Hepatocyte (in vitro differentiated cells): ENCODE measurements around the gene RAP1GAP. TPM values are rescaled to one million over a fixed set of nuclear protein-coding genes. Genes with fewer than 3 reads are reported as not detected.

ENCODE experiments used
- DNase-seq: peaks from one replicate; pipeline ENCODE4 v3.0.0-alpha.2; 2016; ENCODE audit warnings: low spot score
- H2AFZ ChIP-seq: fragments of 200-600 bp; sonication (generic); 2 replicates; pipeline ENCODE4 v1.6.0; 2016; ENCODE audit warnings: antibody characterized with exemption, mild to moderate bottlenecking
- H3K27ac ChIP-seq: fragments of 200-600 bp; sonication (generic); 2 replicates; pipeline ENCODE4 v1.5.1; 2016; ENCODE audit warnings: mild to moderate bottlenecking
- H3K27me3 ChIP-seq: fragments of 200-600 bp; sonication (generic); 2 replicates; pipeline ENCODE4 v1.6.1; 2016
- H3K36me3 ChIP-seq: fragments of 200-600 bp; sonication (generic); replicated peaks from 2 replicates; pipeline ENCODE4 v1.5.1; 2016; ENCODE audit warnings: low read depth; ENCODE audit not compliant: insufficient read depth
- H3K4me1 ChIP-seq: fragments of 200-600 bp; sonication (generic); 2 replicates; pipeline ENCODE4 v1.5.1; 2016; ENCODE audit warnings: mild to moderate bottlenecking, moderate library complexity; ENCODE audit not compliant: insufficient read depth
- H3K4me2 ChIP-seq: fragments of 200-600 bp; sonication (generic); 2 replicates; pipeline ENCODE4 v1.6.0; 2016
- H3K4me3 ChIP-seq: fragments of 200-600 bp; sonication (generic); 2 replicates; pipeline ENCODE4 v1.5.1; 2016; ENCODE audit warnings: mild to moderate bottlenecking
- H3K79me2 ChIP-seq: fragments of 200-600 bp; sonication (generic); 2 replicates; pipeline ENCODE4 v1.6.0; 2017; ENCODE audit warnings: mild to moderate bottlenecking
- H3K9me2 ChIP-seq: fragments of 200-600 bp; sonication (generic); replicated peaks from 2 replicates; pipeline ENCODE4 v1.6.0; 2017; ENCODE audit warnings: mild to moderate bottlenecking; ENCODE audit not compliant: insufficient read depth
- H3K9me3 ChIP-seq: fragments of 200-600 bp; sonication (generic); 2 replicates; pipeline ENCODE4 v1.5.1; 2016; ENCODE audit warnings: low read depth, mild to moderate bottlenecking
- H4K20me1 ChIP-seq: fragments of 200-600 bp; sonication (generic); 2 replicates; pipeline ENCODE4 v1.6.0; 2016; ENCODE audit warnings: mild to moderate bottlenecking; ENCODE audit not compliant: insufficient read depth, poor library complexity, severe bottlenecking
- CTCF ChIP-seq: fragments of 200-600 bp; sonication (generic); IDR thresholded peaks from 2 replicates; pipeline ENCODE4 v1.5.1; 2016; ENCODE audit warnings: antibody characterized with exemption, mild to moderate bottlenecking; ENCODE audit not compliant: poor library complexity
- EZH2 ChIP-seq: fragments of 200-600 bp; sonication (generic); IDR thresholded peaks from 2 replicates; pipeline ENCODE4 v1.6.1; 2016; ENCODE audit warnings: antibody characterized with exemption, mild to moderate bottlenecking, borderline replicate concordance
- EZH2phosphoT487 ChIP-seq: fragments of 200-600 bp; sonication (generic); IDR thresholded peaks from one replicate; pipeline ENCODE4 v1.6.1; 2018; ENCODE audit warnings: antibody characterized with exemption, mild to moderate bottlenecking, low read depth, moderate library complexity; ENCODE audit not compliant: unreplicated experiment, severe bottlenecking
- WGBS: methylation state at CpG from one replicate; pipeline ENCODE4 v1.1.6; 2016; ENCODE audit warnings: low lambda C conversion rate; ENCODE audit errors: missing lambda C conversion rate; 5-methylcytosine and 5-hydroxymethylcytosine counted together
- polyA plus RNA-seq: library from polyadenylated mRNA; unstranded; fragments of >200 nt; fragmentation: Nextera tagmentation; extraction: Ambion mirVana; gene quantifications from 2 replicates; pipeline ENCODE4 v1.2.1, GENCODE V29; 2016
- total RNA-seq: library from RNA; depleted of rRNA; stranded (reverse); fragments of >200 nt; gene quantifications from 2 replicates; pipeline ENCODE4 v1.2.3, GENCODE V29; 2014

RAP1GAP gene
- total and polyA plus RNA-seq, 2 experiments from 2014 or later, result 12.3 to 18.0 TPM

- no peak overlapping the region for H2AFZ ChIP-seq
Measured at GRCh38 chr1:21607549-21608529, 61.3 kb downstream of the RAP1GAP start.

GRCh38 chr1:21605964-21606705 is 63.0 kb downstream of the RAP1GAP start:
- DNase-seq, result no peak
- no peaks in the 10 kb centered on the region for H4K20me1 ChIP-seq
- no peak overlapping the region for H3K4me3 ChIP-seq
- TF ChIP-seq EZH2 (no peak), EZH2phosphoT487 (no peak), CTCF (no peak)
- H3K9me3 ChIP-seq, result no peaks in the 10 kb centered on the region
- H3K79me2 ChIP-seq, result no peaks in the 10 kb centered on the region
- no peaks in the 10 kb centered on the region for H3K27me3 ChIP-seq
- no peak overlapping the region for H3K4me2 ChIP-seq
- H3K9me2 ChIP-seq, result no peaks in the 10 kb centered on the region
- H3K27ac ChIP-seq, result no peak overlapping the region
- H3K36me3 ChIP-seq, result no peaks in the 10 kb centered on the region
- no peaks in the 10 kb centered on the region for H3K4me1 ChIP-seq
- WGBS, result 93% methylated on average over 15 of the region's 15 CpGs
- no peak overlapping the region for H2AFZ ChIP-seq

More at GRCh38 chr1:21607549-21608529, 61.3 kb downstream of the RAP1GAP start:
- Histone ChIP-seq H3K4me2 (no peak overlapping the region), H3K36me3 (no peaks in the 10 kb centered on the region), H3K27me3 (no peaks in the 10 kb centered on the region), H3K4me3 (no peak overlapping the region), H3K79me2 (no peaks in the 10 kb centered on the region), H3K4me1 (no peaks in the 10 kb centered on the region), H4K20me1 (no peaks in the 10 kb centered on the region), H3K27ac (peak overlapping the region; percentile 62), H3K9me2 (no peaks in the 10 kb centered on the region), H3K9me3 (no peaks in the 10 kb centered on the region)
- DNase-seq, result peak; percentile 94
- TF ChIP-seq EZH2, result no peak
- TF ChIP-seq CTCF, result no peak
- TF ChIP-seq EZH2phosphoT487, result no peak
- 43% methylated on average over 30 of the region's 37 CpGs for WGBS

- H3K4me3 ChIP-seq, result no peak overlapping the region
- no peak for DNase-seq
- no peak overlapping the region for H3K27ac ChIP-seq
- no peaks in the 10 kb centered on the region for H3K4me1 ChIP-seq
- no peaks in the 10 kb centered on the region for H3K9me3 ChIP-seq
- TF ChIP-seq EZH2phosphoT487 (no peak), EZH2 (no peak), CTCF (no peak)
- H3K79me2 ChIP-seq, result no peaks in the 10 kb centered on the region
- no peaks in the 10 kb centered on the region for H3K27me3 ChIP-seq
- H3K36me3 ChIP-seq, result no peaks in the 10 kb centered on the region
- no peaks in the 10 kb centered on the region for H3K9me2 ChIP-seq
- H4K20me1 ChIP-seq, result no peaks in the 10 kb centered on the region
- H2AFZ ChIP-seq, result no peak overlapping the region
- no peak overlapping the region for H3K4me2 ChIP-seq
- WGBS, result 91% methylated on average over 7 of the region's 7 CpGs
Measured at GRCh38 chr1:21605012-21605715, 64.0 kb downstream of the RAP1GAP start.
